HG02884 (cell line): ENCODE results near the gene EWSR1.
"Not testable (repeated sequence)": the region's sequence is repeated elsewhere in the genome, so short reads cannot be mapped to it uniquely, and the experiment has no call there.

ENCODE experiments used
- ATAC-seq: cut with Tn5 transposase; IDR thresholded peaks from one replicate; pipeline ENCODE4 v1.9.1; 2021; ENCODE audit warnings: mild to moderate bottlenecking, moderate library complexity; ENCODE audit not compliant: unreplicated experiment

Gene EWSR1

DNA sequence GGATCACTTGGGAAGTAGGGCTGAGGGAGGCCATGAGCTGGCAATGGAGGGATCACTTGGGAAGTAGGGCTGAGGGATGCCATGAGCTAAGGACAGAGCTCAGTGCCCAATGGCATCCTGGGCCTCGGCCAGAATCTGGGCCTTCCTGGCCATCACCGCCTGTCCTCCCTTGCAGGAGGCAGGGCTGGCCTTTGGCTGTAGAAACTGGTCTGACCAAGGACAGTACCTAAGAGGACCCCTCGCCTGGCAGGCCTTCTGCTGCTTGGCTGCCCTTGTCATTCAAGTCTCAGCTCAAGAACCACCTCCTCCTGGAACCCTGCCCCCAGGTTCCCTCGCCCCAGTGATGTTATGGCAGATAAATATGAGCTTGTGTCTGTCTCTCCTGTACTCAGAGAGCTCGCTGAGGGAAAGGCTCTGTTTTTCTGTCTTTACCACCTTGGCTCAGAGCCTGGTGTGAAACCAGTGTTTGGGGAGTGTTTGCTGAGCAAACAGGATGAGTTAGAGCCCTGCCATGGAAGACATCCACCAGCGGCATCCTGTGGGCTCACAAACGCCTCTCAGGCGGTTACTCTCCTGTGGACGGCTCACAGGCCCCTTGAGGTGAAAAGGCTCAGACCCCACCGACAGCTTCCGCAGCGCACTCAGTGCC is 66.8 kb downstream of the EWSR1 start:
- ATAC-seq = no peak

DNA sequence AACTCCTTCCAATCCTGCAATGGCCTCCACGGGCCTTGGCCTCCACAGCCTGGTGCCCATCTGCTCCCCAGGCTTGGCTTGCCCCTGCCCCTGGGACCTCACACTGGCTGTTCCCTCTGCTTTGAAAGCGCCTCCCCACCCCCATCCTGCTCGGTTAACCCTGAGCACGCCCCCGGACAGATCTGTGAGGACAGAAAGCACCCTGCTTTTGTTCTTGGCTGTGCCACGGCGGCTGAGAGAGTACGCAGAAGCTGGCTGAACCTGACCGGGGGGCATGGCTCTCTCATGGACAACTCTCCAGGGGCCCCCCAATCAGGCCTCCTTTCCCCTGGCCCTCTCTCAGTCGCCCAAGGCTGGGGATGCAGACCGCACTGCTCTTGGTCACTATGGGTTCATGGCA is 67.6 kb downstream of the EWSR1 start:
- ATAC-seq = no peak

DNA sequence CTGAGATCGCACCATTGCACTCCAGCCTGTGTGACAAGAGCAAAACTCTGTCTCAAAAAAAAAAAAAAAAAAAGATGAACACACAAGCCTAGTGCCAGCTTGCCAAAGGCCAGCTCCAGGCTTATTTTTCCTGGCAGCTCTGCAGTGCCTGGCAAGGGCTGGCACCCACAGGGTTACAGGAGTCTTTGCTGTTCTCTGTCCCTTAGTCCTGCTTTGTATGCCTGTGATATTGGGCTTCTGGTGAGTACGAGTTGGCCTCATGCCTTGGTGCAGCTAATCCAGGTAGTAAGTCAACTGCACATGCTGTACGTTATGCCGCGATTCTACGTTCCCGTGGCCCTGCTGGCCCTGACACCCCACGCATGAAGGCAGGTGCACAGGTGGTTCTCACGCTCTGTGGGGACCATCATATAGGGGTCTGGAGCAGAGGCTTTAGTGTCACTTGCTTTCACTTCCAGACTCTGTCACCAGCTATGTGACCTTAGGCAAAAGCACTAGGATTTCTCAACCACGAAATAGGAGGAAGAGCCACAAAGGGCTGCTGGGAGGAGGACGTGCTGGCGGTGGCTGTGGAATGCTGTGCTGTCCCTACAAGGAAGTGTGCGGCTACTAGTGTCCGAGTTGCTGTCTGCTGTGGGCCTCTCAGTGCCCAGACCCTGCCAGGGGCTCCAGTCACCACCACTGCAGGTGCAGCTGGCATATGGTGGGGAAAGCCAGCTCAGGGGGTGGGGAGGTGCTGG is 68.9 kb downstream of the EWSR1 start:
- no peak for ATAC-seq

DNA sequence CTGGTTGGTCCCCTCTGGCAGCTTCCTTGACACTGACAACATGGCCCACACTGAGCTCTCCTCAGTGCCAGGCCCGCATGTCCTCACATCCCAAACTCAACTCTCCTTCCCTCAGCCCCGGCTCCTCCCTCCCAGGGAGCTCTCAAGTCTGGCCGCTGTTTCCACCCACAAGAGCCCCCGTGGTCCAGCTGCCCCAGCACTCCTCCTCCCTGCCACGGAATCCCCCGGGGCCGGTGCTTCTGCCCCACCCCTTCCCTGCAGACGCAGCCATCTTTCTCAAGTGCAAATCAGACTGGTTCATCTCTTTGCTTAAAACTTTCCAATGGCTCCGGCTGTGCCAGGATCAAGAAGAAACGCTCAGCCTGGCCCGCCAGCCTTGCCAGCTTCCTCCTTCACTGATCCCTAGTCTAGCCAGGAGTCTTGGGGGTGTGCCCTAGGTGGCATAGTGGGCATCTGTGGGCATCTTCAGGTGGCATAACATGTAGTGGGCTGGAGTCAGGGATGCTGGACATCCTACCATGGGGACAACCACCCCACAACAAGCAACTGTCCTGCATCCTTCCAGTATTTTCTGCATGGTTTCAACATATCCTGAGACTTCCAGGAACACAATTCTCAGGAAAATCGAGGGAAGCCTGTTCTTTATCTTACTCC is 69.7 kb downstream of the EWSR1 start:
- ATAC-seq = no peak

DNA sequence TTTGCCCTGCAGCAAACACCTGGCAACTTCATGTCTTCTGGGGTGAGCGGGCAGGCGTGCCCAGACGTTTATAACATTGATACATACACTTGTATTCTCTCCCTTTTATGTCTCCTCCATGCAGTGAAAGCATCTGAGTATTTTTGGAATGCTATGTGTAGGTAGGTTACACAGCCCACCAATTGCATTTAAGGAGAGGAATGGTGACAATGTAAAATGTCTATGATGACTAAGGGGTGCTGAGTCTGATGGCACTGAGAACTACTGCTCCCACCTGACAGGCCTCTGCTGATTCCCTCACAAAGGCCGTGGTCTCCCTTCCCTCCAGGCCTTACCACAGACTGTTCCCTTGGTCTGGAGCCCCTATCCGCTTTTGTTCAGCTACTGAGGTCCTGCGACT is 70.3 kb downstream of the EWSR1 start:
- ATAC-seq = no peak

DNA sequence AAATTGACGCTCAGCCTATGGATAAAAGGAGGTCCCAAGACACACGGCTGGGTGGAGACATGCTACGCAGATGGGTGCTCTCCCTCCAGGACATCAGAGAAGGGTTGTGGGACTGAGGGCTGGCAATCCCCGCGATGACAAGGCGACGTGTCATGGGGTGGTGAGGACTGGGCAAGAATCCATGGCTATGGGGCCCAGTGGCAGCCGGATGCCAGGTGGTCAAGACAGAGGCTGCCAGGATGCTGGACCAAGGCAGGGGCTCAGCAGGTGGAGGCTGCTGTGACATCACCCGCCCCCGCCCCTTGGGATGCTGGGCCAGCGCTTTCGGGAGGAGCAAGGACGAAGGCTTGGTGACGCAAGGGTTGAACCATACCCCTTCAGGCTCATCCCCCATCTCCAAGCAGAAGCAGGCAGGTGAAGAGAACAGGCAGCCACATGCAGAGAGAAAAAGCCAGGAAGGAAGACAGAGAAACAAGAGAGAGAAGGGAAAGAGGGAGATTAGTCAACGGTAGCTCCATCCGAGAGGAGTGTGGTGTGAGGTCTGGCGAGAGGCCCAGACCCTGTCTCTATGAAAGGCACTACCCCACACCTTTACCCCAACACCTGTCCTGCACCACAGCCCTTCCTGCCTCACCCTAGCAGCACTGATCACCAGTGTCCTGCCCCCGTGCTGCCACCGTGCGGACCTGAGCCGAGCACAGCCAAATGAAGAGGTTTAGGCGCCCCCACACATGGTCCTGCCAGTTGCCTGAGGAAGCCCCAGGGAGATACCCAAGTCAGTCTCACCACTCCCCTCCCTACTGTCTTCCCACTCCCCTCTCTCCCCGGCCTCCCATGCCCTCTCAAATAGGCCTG is 71.5 kb downstream of the EWSR1 start:
- no peak for ATAC-seq

DNA sequence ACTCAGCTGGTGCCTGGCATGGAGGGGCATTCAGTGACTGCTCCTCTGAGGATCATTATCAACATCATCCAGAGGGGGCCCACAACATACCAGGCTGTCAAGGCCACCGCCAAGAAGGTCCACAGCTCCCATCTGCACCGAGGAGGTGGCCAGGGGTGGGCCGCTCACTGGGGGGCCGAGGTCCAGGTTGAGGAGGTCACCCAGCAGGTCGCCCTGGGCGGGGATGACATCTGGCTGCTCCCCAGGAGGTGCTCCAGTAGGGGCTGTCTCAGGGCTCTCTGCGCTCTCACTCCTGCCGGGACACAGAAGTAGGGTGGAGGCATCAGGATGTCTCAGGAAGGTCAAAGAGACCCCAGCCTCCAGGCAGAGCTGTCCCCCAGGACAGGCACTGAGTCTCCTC is 72.5 kb downstream of the EWSR1 start:
- ATAC-seq = no peak

DNA sequence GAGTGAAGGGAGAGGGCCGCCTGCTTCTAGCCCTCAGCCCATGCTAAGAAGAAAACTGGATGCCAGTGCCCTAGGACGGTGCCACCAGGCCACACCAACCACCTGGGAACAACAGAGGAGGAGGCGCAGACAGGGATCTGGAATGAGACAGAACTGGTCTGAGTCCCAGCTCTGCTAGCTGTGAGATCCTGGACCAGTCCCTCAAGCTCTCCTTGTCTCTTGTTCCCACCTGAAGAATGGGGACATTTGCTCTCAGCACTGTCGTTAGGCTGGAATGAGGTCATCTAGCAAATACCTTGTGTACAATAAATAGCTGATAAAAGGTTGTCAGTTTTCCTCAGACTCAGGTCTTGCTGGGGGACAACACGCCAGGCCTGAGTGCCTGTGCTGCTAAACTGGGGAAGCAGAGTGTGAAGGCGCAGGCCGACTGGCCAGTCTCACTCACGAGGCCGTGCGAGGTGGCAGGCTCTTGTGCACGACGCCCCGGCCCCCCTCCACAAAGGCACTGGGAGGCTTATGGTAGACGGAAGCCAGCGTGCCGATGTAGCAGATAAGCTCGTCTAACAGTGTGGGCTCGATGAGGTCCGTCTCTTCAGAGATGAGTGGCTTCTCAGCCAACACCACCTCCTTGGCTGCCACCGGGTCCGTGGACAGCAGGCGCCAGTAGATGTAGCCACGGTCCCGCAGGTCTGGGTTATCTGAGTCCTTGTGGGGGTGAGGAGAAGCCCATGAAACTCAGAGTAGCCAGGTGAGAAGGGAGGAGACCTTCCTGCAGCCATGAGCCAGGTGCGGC is 73.2 kb downstream of the EWSR1 start:
- ATAC-seq = no peak

DNA sequence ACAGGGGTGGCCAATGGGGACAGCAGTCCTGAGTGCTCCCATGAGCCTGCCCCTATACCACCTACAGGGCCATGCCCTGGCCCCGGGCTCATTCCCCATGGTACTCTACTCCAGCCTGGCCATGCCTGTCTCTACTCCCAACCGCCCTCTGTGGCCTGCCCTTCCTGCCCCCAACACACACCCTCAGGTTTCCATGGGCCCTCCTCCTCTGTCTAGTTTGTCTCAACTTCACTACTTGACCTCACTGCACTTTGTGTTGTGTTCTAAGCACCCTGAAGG is 73.7 kb downstream of the EWSR1 start:
- no peak for ATAC-seq

DNA sequence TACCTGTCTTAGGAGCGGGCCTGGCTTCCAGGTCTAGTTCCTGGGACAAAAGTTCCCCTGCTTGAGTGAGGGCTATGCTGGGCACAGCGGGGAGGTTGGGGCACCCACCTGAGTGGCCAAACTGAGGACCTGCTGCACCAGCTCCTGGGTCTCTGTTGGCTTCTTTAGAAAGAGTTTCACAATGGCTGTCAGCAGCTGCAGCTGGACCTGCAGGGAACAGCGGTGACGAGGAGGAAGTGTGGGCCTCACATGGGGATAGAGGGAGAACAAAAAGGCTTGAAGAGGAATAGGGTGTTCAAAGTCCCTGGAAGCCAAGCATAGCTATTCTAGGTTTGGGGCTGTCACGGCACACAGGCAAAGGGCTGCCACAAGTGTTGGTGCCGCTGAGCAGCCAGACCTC is 74.1 kb downstream of the EWSR1 start:
- ATAC-seq = no peak

DNA sequence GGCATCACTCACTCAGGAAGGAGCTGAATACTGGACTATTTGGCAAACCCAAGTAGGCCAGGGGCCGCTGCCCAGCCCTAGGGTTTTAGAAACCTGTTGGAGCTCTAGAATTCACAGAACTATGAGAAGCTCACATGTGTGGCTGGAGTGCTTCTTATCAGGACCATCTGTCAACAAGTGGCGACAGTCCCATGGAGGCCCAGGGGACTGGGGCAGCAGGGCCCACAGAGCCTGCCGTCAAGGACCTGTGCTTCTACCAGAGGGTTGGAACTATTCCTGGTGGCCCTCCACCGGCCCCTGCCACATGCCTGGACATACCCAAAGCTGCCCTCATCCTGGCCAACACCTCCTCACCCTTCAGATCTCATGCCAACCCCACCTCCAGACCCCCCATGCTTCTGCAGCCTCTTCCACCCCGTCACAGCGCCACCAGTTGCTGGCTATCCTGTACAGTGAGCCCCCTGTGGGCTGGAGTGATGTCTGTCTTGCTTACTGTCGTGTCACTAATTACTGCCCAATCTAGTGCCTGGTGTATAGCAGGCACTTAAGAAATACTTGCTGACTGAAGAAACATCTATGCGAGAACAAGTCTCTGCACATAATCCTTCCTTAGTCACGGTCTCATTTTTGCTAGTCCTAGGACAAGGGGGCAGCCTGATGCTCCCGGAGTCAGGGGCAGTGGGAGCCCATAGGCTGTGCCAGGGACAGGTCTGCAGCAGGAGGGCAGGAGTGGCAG is 74.7 kb downstream of the EWSR1 start:
- ATAC-seq = no peak

DNA sequence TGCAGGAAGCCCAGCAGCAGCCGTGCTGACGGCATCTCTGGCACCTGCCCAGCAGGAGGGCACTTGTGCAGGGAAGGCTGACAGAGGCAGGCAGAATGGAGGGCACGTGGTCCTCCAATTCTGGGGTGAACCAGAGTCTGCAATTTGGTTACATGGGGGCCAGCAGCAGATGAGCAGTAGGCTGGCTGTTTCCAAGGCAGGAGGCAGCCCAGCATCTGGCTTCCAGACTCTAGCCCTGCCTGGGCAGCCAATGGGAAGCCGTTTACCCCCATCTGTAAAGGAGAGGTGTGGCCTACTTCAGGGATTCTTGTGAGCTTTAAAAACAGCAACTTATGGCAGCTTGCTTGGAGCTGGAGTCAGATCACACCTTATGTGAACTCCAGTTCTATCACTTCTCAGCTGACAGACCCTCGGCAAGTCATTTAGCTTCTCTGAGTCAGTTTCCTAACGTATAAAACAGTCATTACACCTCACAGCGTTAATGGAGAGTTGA is 75.3 kb downstream of the EWSR1 start:
- no peak for ATAC-seq

DNA sequence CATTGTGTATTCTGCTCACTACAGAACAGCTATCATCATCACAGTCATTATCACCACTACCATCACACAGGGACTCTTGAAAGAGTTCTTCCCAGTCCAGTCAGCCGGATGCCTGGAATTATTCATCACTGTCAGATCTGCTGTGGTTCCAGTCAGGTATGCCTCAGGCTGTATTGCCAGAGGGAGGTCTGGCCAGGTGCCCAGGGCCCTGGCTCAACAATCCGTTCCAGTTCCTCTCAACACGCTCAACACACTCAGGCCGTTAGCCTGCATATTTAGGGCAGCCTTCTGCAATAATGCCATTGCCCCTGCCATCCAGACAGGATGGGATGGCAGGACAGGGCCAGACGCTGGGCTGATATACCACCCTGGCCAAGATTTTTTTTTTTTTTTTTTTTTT is 76.1 kb downstream of the EWSR1 start:
- ATAC-seq = no peak

DNA sequence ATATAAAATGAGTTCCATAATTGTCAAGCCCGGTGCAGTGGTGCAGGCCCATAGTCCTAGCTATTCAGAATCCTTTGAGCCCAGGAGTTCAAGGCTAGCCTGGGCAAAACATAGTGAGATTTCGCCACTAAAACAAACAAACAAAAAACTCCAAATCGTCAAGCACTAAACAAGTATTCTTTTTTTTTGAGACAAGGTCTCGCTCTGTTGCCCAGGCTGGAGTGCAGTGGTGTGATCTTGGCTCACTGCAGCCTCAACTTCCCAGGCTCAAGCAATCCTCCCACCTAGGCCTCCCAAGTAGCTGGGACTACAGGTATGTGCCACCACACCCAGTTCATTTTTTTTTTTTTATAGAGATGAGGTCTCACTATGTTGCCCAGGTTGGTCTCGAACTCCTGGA is 76.8 kb downstream of the EWSR1 start:
- not testable (repeated sequence) for ATAC-seq

DNA sequence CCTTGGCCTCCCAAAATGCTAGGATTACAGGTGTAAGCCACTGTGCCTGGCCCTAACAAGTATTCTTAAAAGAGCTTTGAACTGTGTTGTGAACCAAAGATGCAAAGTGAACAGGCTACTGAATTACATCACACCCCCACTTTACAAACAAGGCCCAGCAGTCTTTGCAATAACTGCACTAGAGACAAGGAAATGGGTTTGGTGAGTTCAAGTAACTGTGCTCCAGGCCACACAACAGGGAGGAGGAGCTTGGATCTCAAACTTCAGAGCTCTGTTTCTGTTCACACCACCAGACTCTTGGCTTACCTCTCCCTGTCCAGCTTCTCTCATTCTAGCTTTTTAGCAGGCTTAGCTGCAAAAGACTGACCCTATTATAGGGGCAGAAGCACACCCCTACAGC is 77.9 kb downstream of the EWSR1 start:
- no peak for ATAC-seq

DNA sequence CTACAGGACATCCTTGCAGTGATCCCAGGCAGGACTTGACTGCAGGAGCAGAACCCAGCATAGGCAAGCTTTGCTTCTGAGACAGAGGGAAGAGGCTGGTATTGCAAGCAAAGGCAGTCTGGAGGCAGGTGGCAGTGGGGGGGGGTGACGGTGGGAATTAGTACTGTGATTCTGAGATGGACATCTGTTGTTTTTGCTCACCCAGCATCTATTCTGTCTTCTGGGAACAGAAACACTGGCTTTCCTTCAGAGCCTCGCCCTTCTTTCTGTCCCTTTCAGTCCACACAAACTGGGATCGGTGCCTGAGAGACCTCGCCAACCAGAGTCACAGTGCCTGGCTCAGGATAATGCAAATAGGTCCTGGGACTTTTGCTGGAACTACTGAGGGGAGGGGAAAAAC is 78.6 kb downstream of the EWSR1 start:
- no peak for ATAC-seq

DNA sequence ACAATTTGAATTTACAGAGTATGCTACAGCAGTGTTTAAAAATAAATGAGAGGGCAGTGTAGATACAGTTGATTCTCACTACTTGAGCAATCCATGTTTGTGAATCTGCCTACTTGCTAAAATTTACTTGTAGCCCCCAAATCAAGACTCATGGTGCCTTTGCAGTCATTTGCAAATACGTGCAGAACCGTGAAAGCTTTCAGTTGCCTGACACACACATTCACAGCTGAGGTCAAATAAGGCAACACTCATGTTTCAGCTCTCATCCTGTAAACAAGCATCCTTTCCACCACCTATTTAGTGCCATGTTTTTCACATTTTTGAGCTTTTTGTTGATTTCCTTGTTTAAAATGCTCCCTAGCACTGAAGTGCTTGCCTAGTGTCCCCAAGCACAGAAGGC is 80.0 kb downstream of the EWSR1 start:
- ATAC-seq = no peak

DNA sequence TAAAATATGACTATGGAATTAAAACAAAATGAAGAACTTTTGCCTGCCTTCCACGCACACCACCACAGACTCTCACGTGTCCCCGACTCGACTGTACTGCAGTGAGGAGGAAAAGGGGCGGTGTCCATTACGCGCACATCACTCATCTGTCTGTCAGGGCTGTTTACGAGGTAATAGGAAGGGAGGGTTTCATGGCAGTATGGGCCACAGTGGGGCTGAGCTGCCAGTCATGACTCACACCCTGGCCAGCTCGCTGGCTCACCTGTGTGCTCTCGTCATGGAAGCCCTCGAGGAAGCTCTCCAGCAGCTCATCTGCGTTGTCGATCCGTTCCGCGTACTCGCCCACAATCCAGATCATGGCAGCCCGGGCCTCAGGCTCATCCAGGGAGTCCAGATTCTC is 80.9 kb downstream of the EWSR1 start:
- ATAC-seq = no peak
